Duodenal mucosa (tissue), 2 donors: ENCODE data around the gene SLC32A1.

Source experiments
- H3K27ac ChIP-seq: one replicate; pipeline ENCODE4 v1.7.0; 2013; ENCODE audit warnings: low read depth, low read length
- H3K27me3 ChIP-seq, 2 donors: one replicate each; pipeline ENCODE4 v1.7.0; 2013; ENCODE audit warnings: low read length in 2 of 2, control low read depth in 1 of 2; ENCODE audit not compliant: insufficient read depth in 2 of 2, control insufficient read depth in 1 of 2
- H3K36me3 ChIP-seq, 2 donors: one replicate each; pipeline ENCODE4 v1.7.0; 2013; ENCODE audit warnings: low read length in 2 of 2, control low read depth in 1 of 2; ENCODE audit not compliant: insufficient read depth in 2 of 2, control insufficient read depth in 1 of 2
- H3K4me1 ChIP-seq, 2 donors: one replicate each; pipeline ENCODE4 v1.7.0; 2013; ENCODE audit warnings: low read length in 2 of 2, control low read depth in 1 of 2; ENCODE audit not compliant: insufficient read depth in 2 of 2, control insufficient read depth in 1 of 2
- H3K4me3 ChIP-seq, 2 donors: one replicate each; pipeline ENCODE4 v1.7.0; 2013; ENCODE audit warnings: low read length in 2 of 2, low read depth in 1 of 2
- H3K9ac ChIP-seq, 2 donors: one replicate each; pipeline ENCODE4 v1.7.0; 2013; ENCODE audit warnings: low read length in 2 of 2, low read depth in 1 of 2
- H3K9me3 ChIP-seq, 2 donors: one replicate each; pipeline ENCODE4 v1.7.0; 2013; ENCODE audit warnings: low read length in 2 of 2, control low read depth in 1 of 2; ENCODE audit not compliant: control insufficient read depth in 1 of 2

SLC32A1 gene

DNA sequence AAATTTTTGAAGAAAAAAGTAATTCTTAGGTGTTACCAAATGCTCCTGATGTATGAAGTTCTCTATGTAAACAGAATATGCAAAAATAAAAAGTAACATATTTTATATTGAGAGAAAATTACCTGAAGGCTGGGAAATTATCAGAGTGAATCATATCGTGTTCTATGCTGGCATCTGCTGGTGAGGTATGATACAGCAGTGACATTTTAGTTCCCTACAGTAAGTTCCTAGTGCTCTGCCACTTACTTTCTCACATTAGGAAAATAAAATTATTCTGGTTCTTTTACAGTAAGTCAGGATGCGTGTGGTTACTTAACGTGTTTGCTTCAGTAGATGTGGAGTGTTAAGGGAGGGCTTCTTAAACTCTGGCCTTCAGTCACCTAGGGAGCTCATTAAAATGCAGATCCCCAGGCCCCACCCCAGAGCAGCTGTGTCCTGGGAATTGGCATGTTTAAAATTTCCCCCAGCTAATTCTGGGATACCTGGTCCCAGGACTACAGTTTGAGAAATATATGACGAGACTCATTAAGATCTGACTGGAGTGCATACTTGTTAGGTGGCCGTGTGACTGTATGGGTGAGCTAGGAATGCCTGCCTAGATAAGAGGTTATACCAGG is 27.2 kb downstream of the SLC32A1 start:
- no peaks in the 10 kb centered on the region for H3K27me3 ChIP-seq
- H3K36me3 ChIP-seq, result peaks cover 15 to 27% of the 10 kb centered on the region in 2 donors
- H3K4me3 ChIP-seq, result no peak overlapping the region
- no peak overlapping the region for H3K9ac ChIP-seq
- H3K9me3 ChIP-seq, result no peaks in the 10 kb centered on the region
- peaks cover 14% of the 10 kb centered on the region in 2 donors for H3K4me1 ChIP-seq
- H3K27ac ChIP-seq, result no peak overlapping the region

DNA sequence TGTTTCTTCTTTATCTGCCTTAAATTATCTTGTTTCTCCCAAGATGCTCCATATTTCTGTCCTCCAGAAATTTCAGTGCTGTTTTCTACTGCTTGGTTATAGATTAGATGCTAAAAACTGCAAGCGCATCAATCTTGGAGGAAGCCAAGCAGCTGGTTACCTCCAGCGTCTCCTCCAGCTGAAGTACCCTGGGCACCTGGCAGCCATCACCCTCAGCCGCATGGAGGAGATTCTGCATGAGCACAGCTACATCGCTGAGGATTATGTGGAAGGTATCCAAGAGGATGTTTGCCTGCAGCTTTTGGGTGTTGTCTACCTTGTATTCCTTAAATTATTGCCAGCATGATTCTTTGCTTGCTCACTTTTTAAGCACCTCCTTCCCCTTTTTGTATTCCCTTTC is 27.7 kb downstream of the SLC32A1 start:
- no peak overlapping the region for H3K27ac ChIP-seq
- H3K36me3 ChIP-seq, result peaks cover 15 to 30% of the 10 kb centered on the region in 2 donors
- H3K4me3 ChIP-seq, result no peak overlapping the region
- no peaks in the 10 kb centered on the region for H3K9me3 ChIP-seq
- no peak overlapping the region for H3K9ac ChIP-seq
- peaks cover 14% of the 10 kb centered on the region in 2 donors for H3K4me1 ChIP-seq
- no peaks in the 10 kb centered on the region for H3K27me3 ChIP-seq

DNA sequence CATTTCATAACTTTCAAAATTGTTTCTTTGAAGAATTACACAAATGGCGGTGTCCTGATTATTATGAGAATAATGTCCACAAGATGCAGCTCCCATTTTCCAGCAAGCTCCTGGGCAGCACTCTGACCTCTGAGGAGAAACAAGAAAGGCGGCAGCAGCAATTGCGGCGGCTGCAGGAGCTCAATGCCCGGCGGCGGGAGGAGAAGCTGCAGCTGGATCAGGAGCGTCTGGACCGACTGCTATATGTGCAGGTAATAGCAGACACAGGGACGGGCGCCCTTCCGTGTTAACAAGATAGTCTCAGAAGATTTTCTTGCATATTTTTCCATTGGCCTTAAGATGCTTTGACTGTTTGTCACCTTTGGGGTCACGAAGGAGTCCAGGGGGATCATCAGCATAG is 30.6 kb downstream of the SLC32A1 start:
- no peaks in the 10 kb centered on the region for H3K27me3 ChIP-seq
- H3K4me3 ChIP-seq, result no peak overlapping the region
- H3K27ac ChIP-seq, result no peak overlapping the region
- no peaks in the 10 kb centered on the region for H3K4me1 ChIP-seq
- no peak overlapping the region for H3K9ac ChIP-seq
- H3K9me3 ChIP-seq, result no peaks in the 10 kb centered on the region
- H3K36me3 ChIP-seq, result peaks cover 19 to 51% of the 10 kb centered on the region in 2 donors

DNA sequence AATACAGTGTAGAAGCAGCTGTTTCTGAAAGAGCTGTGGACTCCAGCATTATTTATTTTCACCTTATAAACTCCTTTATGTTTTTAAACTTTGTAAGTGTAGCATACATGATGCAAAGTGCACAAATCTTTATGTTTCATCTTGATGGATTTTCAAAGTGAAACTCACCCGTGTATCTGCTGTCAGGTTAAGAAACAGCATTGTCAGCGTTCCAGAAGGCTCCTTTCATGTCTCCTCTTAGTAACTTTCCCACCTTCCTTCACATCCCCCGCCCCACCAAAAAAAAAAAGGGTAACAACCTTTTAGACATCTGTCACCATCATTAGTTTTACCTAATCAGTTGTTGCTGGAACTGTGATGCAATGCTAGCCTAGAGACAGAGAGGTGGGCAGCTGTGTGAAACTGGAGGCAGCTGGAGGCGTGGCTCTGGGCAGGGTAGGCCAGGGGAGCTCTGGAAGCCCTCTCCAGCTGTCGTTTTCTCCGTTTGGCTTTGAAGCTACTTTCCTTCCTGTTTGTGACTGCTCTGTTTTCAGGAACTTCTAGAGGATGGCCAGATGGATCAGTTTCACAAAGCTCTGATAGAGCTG is 31.1 kb downstream of the SLC32A1 start:
- no peak overlapping the region for H3K9ac ChIP-seq
- no peaks in the 10 kb centered on the region for H3K27me3 ChIP-seq
- H3K9me3 ChIP-seq, result no peaks in the 10 kb centered on the region
- peaks cover 21 to 52% of the 10 kb centered on the region in 2 donors for H3K36me3 ChIP-seq
- no peak overlapping the region for H3K27ac ChIP-seq
- H3K4me3 ChIP-seq, result no peak overlapping the region
- H3K4me1 ChIP-seq, result no peaks in the 10 kb centered on the region

- Histone ChIP-seq H3K4me1 (no peaks in the 10 kb centered on the region), H3K4me3 (no peak overlapping the region), H3K27me3 (no peaks in the 10 kb centered on the region), H3K9ac (no peak overlapping the region), H3K27ac (no peak overlapping the region), H3K36me3 (peaks cover 25 to 69% of the 10 kb centered on the region in 2 donors), H3K9me3 (no peaks in the 10 kb centered on the region)
Observed at GRCh38 chr20:38757145-38757775, 33.0 kb downstream of the SLC32A1 start.

- Histone ChIP-seq H3K9ac (no peak overlapping the region), H3K36me3 (peaks cover 29 to 80% of the 10 kb centered on the region in 2 donors), H3K27me3 (no peaks in the 10 kb centered on the region), H3K27ac (no peak overlapping the region), H3K4me1 (peaks cover 0 to 9% of the 10 kb centered on the region in 2 donors), H3K9me3 (no peaks in the 10 kb centered on the region), H3K4me3 (no peak overlapping the region)
Observed at GRCh38 chr20:38759106-38759505, 34.8 kb downstream of the SLC32A1 start.

DNA sequence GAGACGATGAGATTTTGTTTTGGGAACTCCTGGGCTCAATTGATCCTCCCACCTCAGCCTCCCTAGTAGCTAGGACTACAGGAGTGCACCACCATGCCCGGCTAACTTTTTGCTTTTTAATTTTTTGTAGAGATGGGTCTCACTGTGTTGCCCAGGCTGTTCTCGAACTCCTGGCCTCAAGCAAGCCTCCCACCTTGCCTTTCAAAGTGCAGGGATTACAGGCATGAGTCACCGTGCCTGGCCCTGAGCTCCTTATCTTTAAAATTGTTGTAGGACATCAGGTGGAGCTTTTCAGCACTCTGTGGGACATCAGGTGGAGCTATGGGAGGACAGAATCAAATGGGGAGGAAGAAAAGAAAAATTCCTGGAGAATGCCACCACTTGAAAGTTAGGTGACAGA is 36.7 kb downstream of the SLC32A1 start:
- Histone ChIP-seq H3K9me3 (no peaks in the 10 kb centered on the region), H3K27ac (no peak overlapping the region), H3K4me3 (no peak overlapping the region), H3K9ac (no peak overlapping the region), H3K36me3 (peaks cover 25 to 74% of the 10 kb centered on the region in 2 donors), H3K4me1 (peaks cover 0 to 18% of the 10 kb centered on the region in 2 donors), H3K27me3 (no peaks in the 10 kb centered on the region)

GRCh38 chr20:38762174-38762573 is 37.9 kb downstream of the SLC32A1 start:
- no peaks in the 10 kb centered on the region for H3K27me3 ChIP-seq
- peaks cover 25 to 69% of the 10 kb centered on the region in 2 donors for H3K36me3 ChIP-seq
- peaks cover 0 to 18% of the 10 kb centered on the region in 2 donors for H3K4me1 ChIP-seq

DNA sequence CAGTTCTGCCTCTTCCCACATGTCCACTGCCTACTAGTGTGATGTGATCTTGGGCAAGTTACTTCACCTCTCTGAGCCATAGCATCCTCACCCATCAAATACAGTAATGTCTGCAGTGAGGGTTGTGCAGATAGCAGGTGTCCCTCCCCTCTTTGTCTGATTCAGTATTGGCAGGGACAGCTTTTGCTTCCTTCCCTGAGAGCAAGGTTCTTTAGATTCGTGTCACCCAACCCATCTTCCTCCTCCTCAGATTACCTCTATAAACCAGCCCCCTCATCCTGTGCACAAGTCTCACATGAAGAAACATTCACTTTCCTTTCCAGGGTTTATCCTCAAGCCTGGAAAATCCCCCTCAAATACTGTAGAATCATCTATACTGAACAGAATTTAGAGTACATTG is 39.3 kb downstream of the SLC32A1 start:
- H3K27me3 ChIP-seq, result no peaks in the 10 kb centered on the region
- no peak overlapping the region for H3K4me3 ChIP-seq
- H3K4me1 ChIP-seq, result peaks cover 0 to 18% of the 10 kb centered on the region in 2 donors
- no peaks in the 10 kb centered on the region for H3K9me3 ChIP-seq
- H3K9ac ChIP-seq, result no peak overlapping the region
- H3K27ac ChIP-seq, result no peak overlapping the region
- H3K36me3 ChIP-seq, result peaks cover 40 to 73% of the 10 kb centered on the region in 2 donors

More at GRCh38 chr20:38762174-38762573, 37.9 kb downstream of the SLC32A1 start:
- H3K9me3 ChIP-seq, result no peaks in the 10 kb centered on the region
- H3K27ac ChIP-seq, result no peak overlapping the region
- no peak overlapping the region for H3K9ac ChIP-seq
- H3K4me3 ChIP-seq, result no peak overlapping the region

GRCh38 chr20:38764567-38765318 is 40.5 kb downstream of the SLC32A1 start:
- H3K27ac ChIP-seq, result no peak overlapping the region
- H3K4me3 ChIP-seq, result no peak overlapping the region
- no peaks in the 10 kb centered on the region for H3K9me3 ChIP-seq
- no peak overlapping the region for H3K9ac ChIP-seq
- no peaks in the 10 kb centered on the region for H3K27me3 ChIP-seq
- peaks cover 0 to 18% of the 10 kb centered on the region in 2 donors for H3K4me1 ChIP-seq
- peaks cover 36 to 76% of the 10 kb centered on the region in 2 donors for H3K36me3 ChIP-seq
